GM18502 (cell line): ENCODE data around the gene HEYL.

Experiments used
- ATAC-seq: cut with Tn5 transposase; IDR thresholded peaks from one replicate; pipeline ENCODE4 v1.9.1; 2021; ENCODE audit warnings: mild to moderate bottlenecking; ENCODE audit not compliant: unreplicated experiment, poor library complexity

Gene HEYL

GRCh38 chr1:39668111-39668510 lies 28.7 kb upstream of the HEYL start:
- no peak for ATAC-seq

DNA sequence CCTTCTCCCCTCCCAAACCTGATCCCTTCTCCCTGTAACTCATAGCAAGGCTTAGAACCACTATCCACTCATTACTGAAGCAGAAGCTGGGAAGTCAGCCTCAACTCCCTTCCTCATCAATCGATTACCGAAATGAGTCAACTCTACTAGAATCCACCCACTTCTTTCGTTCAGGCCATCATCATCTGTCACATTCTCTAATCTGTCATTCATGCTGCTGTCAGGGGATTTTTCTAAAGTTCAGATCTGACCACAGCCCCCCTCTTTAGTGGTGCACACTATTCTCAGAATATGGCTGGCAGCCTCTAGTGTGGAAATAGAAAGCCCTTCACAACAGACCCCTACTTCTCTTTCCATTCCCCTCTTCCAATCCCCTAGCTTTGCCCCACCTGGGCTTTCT lies 27.3 kb upstream of the HEYL start:
- ATAC-seq: peak; percentile 90

DNA sequence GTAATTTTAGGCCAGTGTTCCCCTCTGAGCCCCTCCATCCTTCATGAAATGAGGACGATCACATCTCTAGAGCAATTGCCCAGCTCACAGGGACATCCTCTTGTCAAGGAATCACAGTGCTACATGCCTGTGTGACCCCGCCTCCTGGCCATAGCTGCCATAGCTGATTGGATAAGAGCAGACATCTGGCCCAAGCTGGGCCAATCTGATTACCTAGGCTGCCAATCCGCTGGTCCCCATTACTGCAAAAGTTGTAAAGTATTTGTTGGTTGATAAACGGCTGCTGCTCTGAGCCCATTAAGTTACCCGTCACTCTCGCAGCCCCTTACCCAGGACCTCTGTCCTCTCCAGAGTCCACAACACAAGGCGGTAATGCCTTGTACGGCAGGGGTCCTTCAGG lies 24.1 kb upstream of the HEYL start:
- ATAC-seq: no peak

DNA sequence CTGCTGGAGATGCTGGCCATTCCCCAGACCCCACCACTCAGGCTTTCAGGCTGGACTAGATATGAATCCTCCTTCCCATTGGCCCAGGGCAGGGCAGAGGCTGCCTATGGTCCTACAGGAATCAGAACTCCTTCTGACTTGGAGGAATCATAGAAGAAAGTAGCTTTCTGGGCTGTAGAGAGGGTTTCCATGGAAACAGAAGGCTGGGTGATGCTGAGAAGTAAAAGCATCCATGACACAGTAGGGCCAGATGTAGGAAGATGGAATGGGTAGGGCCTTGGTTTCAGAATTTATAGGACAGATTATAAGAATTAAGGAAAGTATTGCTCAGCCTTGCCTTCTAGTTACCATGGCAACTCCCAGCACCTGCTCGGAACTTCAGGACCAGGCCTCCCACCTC lies 23.4 kb upstream of the HEYL start:
- ATAC-seq: no peak

GRCh38 chr1:39659538-39659937 lies 20.1 kb upstream of the HEYL start:
- ATAC-seq: no peak

DNA sequence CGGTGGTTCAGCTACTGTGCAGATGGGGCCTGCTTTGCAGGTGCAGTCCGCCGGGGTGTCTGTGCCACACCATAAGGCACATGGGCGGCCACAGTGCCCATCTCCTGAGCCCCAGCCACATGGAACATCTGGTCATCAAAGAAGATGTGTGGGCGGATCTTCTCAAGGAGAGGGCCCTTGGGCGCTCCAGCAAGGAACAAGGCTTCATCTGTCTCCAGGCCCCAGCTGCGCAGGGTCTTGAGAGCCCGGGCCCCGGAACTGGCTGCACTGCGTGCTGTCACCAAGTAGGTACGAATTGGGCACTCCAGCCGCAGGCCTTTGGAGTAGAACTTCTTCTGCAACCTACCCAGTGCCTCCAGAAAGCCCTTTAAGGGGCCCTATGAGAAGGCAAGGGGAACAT lies 19.7 kb upstream of the HEYL start:
- no peak for ATAC-seq

- ATAC-seq: no peak
These were observed 18.6 kb upstream of the HEYL start for GRCh38 chr1:39657923-39658485.

- no peak for ATAC-seq
These were observed 18.0 kb upstream of the HEYL start for GRCh38 chr1:39657402-39657801.

DNA sequence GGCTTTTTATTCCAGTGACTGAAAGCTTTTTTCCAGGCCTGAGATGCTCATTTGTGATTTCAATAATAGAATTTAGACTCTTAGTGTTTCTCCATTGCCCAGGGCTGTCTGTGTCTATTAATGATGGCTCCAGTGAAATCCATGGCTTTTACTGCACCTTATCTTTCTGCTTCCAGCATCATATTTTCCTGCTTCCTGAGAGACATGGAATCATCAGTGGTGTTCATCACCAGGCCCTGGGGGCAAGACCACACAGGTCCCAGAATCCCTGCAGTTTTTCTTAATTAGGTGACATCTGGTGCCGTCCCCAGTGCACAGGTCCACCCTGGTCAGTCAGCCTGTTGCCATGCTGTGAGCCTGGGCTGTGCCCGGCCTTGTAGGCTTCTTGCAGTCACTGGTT lies 16.9 kb upstream of the HEYL start:
- no peak for ATAC-seq

- no peak for ATAC-seq
These were observed 16.3 kb upstream of the HEYL start for GRCh38 chr1:39655578-39656268.

- no peak for ATAC-seq
These were observed 14.8 kb upstream of the HEYL start for GRCh38 chr1:39654291-39654690.

DNA sequence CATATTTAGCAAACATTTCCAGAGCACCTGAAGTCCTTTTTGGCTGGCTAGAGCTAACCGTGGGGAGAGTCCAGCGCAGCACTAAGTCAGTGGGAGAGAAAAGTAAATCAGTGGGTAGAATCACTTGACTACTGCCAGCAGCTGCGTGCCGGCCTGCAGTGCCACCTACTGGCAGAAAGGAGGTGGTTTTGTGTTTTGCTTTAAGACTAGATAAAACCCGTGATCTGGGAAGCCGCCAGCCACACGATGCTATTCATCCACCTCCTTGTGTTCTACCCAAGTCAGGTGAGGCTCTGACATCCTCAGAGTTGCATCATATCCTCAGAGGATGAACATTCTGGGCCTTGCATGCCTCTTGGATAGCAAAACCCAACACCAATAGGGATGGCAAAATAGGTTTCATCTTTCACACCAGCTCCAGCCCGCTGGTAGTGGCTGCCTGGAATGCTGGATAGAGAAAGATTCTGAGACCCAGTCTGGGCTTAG lies 14.1 kb upstream of the HEYL start:
- no peak for ATAC-seq

GRCh38 chr1:39652554-39652953 lies 13.1 kb upstream of the HEYL start:
- no peak for ATAC-seq

- ATAC-seq: no peak
These were observed 12.7 kb upstream of the HEYL start for GRCh38 chr1:39652105-39652504.

DNA sequence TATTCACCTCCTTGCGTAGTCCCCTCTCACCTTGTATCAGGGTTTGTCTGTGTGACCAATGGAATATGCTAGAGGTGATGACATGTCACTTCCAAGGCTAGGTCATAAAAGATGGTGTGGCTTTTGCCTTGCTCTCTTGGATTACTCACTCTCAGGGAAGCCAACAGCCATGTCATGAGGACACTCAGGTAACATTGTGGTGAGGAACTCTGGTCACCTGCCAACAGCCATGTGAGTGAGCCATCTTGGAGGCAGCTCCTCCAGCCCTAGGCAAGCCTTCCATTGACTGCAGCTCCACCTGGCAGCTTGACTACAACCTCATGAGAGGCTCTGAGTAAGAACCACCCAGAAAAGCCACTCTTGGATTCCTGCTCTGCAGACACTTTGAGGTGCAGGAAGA lies 11.0 kb upstream of the HEYL start:
- no peak for ATAC-seq

- ATAC-seq: no peak
These were observed 10.3 kb upstream of the HEYL start for GRCh38 chr1:39649636-39650185.

- ATAC-seq: no peak
These were observed 9.1 kb upstream of the HEYL start for GRCh38 chr1:39648496-39648895.

DNA sequence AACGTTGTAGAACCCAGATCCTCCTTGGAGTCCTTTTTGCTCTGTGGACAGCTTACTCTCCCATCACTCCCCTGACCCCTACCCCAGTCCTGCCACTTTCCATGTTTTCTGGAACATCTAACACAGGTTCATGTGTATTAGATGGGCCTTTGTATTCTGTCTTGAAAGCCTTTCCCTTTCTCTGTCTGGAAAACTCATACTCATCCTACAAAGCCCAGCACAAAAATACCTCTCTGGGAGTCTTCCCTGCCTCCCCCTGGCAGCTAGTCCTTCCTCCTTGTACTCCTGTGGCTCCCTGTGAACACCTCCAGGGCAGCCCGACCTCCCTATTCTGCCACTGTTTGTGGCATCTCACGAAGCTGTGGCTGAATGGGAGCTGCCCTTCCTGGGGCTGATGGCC lies 7.8 kb upstream of the HEYL start:
- ATAC-seq: no peak

DNA sequence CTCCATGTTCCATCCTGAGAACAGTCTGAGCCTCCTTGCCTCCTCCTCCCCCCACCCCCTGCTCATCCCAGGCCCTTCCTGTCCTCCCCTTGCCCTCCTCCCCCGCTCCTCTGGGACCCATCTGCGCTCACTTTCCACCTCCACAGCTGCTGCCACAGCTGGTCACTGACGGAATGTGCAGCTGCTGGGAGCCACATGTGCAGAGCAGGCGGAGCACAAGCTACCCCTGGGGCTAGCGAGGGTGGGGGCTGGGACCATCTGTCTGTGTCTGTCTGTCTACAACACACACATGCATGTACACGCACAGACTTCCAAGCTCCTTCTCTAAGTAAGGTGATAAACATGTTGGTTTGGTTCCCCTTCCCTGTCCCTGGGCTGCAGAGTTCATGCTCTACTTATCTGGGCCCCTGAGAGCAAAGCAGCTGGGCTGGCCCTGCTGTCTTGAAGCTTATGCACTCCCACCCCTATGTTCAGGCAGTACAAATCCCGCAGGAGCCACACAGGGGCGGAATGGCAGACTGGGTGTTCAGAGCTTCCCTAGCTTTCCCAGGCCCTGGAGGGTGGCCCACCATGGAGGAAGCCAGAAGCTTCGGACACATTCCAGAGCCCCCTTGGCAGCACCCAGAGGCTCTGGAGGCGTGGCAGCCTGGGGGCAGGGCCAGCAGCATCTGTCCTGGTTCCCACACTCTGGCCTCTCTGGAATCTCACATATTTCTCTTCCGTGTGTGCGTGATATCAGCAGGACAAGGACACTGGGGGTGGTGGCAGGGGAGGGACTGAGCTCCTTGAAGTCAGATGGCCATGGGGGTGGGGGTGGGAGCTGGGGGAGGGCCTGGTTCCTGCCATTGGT lies 7.0 kb upstream of the HEYL start:
- ATAC-seq: no peak

GRCh38 chr1:39645411-39646043 lies 6.1 kb upstream of the HEYL start:
- no peak for ATAC-seq

DNA sequence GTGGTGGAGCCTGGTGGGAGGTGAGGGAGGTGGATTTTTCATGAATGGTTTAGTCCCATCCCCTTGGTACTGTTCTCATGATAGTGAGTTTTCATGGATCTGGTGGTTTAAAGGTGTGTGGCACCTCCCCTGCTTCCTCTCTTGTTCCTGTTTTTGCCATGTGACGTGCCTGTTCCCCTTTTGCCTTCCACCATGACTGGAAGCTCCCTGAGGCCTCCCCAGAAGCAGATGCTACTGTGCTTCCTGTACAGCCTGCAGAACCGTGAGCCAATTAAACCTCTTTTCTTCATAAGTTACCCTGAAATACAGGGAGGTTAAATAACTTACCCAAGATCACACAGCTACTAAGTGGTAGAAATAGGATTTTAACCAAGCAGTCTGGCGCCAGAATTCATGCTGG lies 4.3 kb upstream of the HEYL start:
- no peak for ATAC-seq
